ENCODE results near the gene CCHCR1.

Gene CCHCR1

DNA sequence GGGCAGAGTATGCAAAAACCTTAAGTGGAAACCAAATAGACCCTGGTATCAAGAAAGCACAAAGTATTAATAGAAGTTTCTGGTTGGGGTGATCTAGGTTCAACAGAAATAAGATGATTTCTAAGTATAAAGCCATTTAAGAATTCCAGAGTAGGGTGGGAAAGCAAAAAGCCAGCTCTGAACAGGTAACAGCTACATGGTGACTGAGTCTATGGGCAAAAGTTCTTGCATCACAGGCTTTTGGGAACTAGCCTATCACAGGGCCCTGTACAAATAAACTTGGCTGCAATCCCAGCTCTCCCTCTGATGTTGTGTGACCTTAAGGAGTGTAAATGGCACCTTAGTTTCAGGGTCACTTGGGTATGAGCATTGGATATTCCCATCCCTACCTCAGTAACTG lies 6.3 kb upstream of the CCHCR1 start:
- Histone ChIP-seq H3K79me2 (ENCODE audit: insufficient read depth, low read length) (peaks cover 14% of the 10 kb centered on the region), H2AFZ (ENCODE audit: low read depth, low read length, severe bottlenecking) (no peak overlapping the region), H3K9me2 (replicated peaks; ENCODE audit: insufficient read depth, low read length) (no peaks in the 10 kb centered on the region), H4K20me1 (ENCODE audit: low read depth, low read length) (peaks cover 3% of the 10 kb centered on the region; the same call in 1 of the 2 replicates), H3K27me3 (ENCODE audit: low read length) (no peaks in the 10 kb centered on the region), H3K9ac (ENCODE audit: low read length) (no peak overlapping the region), H3K27ac (ENCODE audit: low read depth, low read length) (no peak overlapping the region), H3K9me3 (ENCODE audit: insufficient read depth, low read length) (no peaks in the 10 kb centered on the region), H3K36me3 (ENCODE audit: low read length) (peaks cover 9% of the 10 kb centered on the region; the same call in 1 of the 2 replicates), H3K4me3 (ENCODE audit: insufficient read depth, low read length, poor library complexity, severe bottlenecking) (no peak overlapping the region), H3F3A (ENCODE audit: insufficient read depth) (0 out of 2 replicates have a peak, but pooled peaks cover 5% of the 10 kb centered on the region), H3K4me2 (ENCODE audit: low read depth, low read length, poor library complexity, severe bottlenecking) (no peak overlapping the region)
- TF ChIP-seq EZH2phosphoT487 (conservative IDR thresholded peaks at IDR 0.05; ENCODE audit: low read length) (no peak), CTCF (IDR thresholded peaks at IDR 0.05; ENCODE audit: insufficient read depth, low read length, poor library complexity, severe bottlenecking) (no peak)

- H3F3A ChIP-seq (ENCODE audit: insufficient read depth), result 0 out of 2 replicates have a peak, but pooled peaks cover 5% of the 10 kb centered on the region
- H3K27ac ChIP-seq (ENCODE audit: low read depth, low read length), result no peak overlapping the region
- H3K9me3 ChIP-seq (ENCODE audit: insufficient read depth, low read length), result no peaks in the 10 kb centered on the region
- no peaks in the 10 kb centered on the region for H3K27me3 ChIP-seq (ENCODE audit: low read length)
- H3K79me2 ChIP-seq (ENCODE audit: insufficient read depth, low read length), result peaks cover 19% of the 10 kb centered on the region
- TF ChIP-seq EZH2phosphoT487 (conservative IDR thresholded peaks at IDR 0.05; ENCODE audit: low read length), result no peak
- no peak for TF ChIP-seq CTCF (IDR thresholded peaks at IDR 0.05; ENCODE audit: insufficient read depth, low read length, poor library complexity, severe bottlenecking)
- H2AFZ ChIP-seq (ENCODE audit: low read depth, low read length, severe bottlenecking), result no peak overlapping the region
- peaks cover 9% of the 10 kb centered on the region; the same call in 1 of the 2 replicates for H3K36me3 ChIP-seq (ENCODE audit: low read length)
- H3K4me3 ChIP-seq (ENCODE audit: insufficient read depth, low read length, poor library complexity, severe bottlenecking), result no peak overlapping the region
- H3K9me2 ChIP-seq (replicated peaks; ENCODE audit: insufficient read depth, low read length), result no peaks in the 10 kb centered on the region
- H3K4me2 ChIP-seq (ENCODE audit: low read depth, low read length, poor library complexity, severe bottlenecking), result no peak overlapping the region
- peaks cover 3% of the 10 kb centered on the region; the same call in 1 of the 2 replicates for H4K20me1 ChIP-seq (ENCODE audit: low read depth, low read length)
- no peak overlapping the region for H3K9ac ChIP-seq (ENCODE audit: low read length)
Observed at GRCh38 chr6:31162463-31163165, 5.0 kb upstream of the CCHCR1 start.

GRCh38 chr6:31161216-31162126 lies 3.9 kb upstream of the CCHCR1 start:
- TF ChIP-seq CTCF (IDR thresholded peaks at IDR 0.05; ENCODE audit: insufficient read depth, low read length, poor library complexity, severe bottlenecking), result no peak
- no peak for TF ChIP-seq EZH2phosphoT487 (conservative IDR thresholded peaks at IDR 0.05; ENCODE audit: low read length)
- H3K9me3 ChIP-seq (ENCODE audit: insufficient read depth, low read length), result no peaks in the 10 kb centered on the region
- H2AFZ ChIP-seq (ENCODE audit: low read depth, low read length, severe bottlenecking), result no peak overlapping the region
- no peak overlapping the region for H3K27ac ChIP-seq (ENCODE audit: low read depth, low read length)
- H3K4me2 ChIP-seq (ENCODE audit: low read depth, low read length, poor library complexity, severe bottlenecking), result no peak overlapping the region
- peaks cover 3% of the 10 kb centered on the region; the same call in 1 of the 2 replicates for H4K20me1 ChIP-seq (ENCODE audit: low read depth, low read length)
- no peaks in the 10 kb centered on the region for H3K9me2 ChIP-seq (replicated peaks; ENCODE audit: insufficient read depth, low read length)
- H3K9ac ChIP-seq (ENCODE audit: low read length), result no peak overlapping the region
- H3K27me3 ChIP-seq (ENCODE audit: low read length), result no peaks in the 10 kb centered on the region
- peaks cover 26% of the 10 kb centered on the region for H3K79me2 ChIP-seq (ENCODE audit: insufficient read depth, low read length)
- H3F3A ChIP-seq (ENCODE audit: insufficient read depth), result 0 out of 2 replicates have a peak, but pooled peaks cover 5% of the 10 kb centered on the region
- no peak overlapping the region for H3K4me3 ChIP-seq (ENCODE audit: insufficient read depth, low read length, poor library complexity, severe bottlenecking)
- H3K36me3 ChIP-seq (ENCODE audit: low read length), result peaks cover 12% of the 10 kb centered on the region; the same call in 1 of the 2 replicates
